K562 (cell line): Measurements from ENCODE around the gene TSPAN32. TPM values are rescaled to one million over a fixed set of nuclear protein-coding genes. Genes with fewer than 3 reads are reported as not detected.

Experiments
- ATAC-seq: fragments of 200-7000 bp; cut with Tn5 transposase; 3 replicates; pipeline ENCODE4 v1.9.1; 2020; ENCODE audit warnings: moderate library complexity
- BruUV-seq: library from RNA; stranded (reverse); fragments of 400-500 nt; replicated peaks from 2 replicates; lab custom pipeline; 2021; lab: Mats Ljungman, UMichigan
- CTCF ChIA-PET: fragments of 300-600 bp; formaldehyde crosslinking; extraction: SDS; loops from one replicate; lab custom pipeline; 2021; ENCODE audit warnings: low intra/inter-chr PET ratio; lab: Yijun Ruan, JAX
- POLR2A ChIA-PET: fragments of 300-600, 350-650 bp; sonication (Branson Sonifier 250); formaldehyde crosslinking; extraction: SDS; loops from one replicate; lab custom pipeline; 2021; ENCODE audit warnings: antibody characterized with exemption, inconsistent platforms; lab: Yijun Ruan, JAX
- DNase-seq, 4 experiments: peaks; one replicate each; pipeline versions ENCODE4 v3.0.0 to v3.0.0-alpha.2; 2011 to 2018; ENCODE audit warnings: low spot score in 3 of 4, mixed read lengths in 3 of 4; ENCODE audit errors: extremely low read depth in 1 of 4
- FAIRE-seq: peaks from 2 replicates; lab custom pipeline; 2011; peaks lifted over from hg19 to GRCh38; lab: Jason Lieb, UNC
- H2AFZ ChIP-seq: 2 replicates; pipeline ENCODE4 v1.6.0; 2011; ENCODE audit warnings: low read depth, low read length, control low read depth, inconsistent platforms
- H3K27ac ChIP-seq: fragments of 200-600 bp; 3 replicates; pipeline ENCODE4 v1.8.0; 2011; ENCODE audit warnings: low read depth, mild to moderate bottlenecking, control low read depth, inconsistent platforms, low read length, moderate library complexity, mixed read lengths; ENCODE audit errors: extremely low read depth
- H3K27me3 ChIP-seq, 2 experiments: fragments of 300-600 bp in 1 of 2; 2 replicates in 1 of 2; 3 replicates in 1 of 2; pipeline versions ENCODE4 v1.6.0 to v1.8.0; 2011; ENCODE audit warnings: inconsistent platforms in 2 of 2, low read length in 2 of 2, mild to moderate bottlenecking in 1 of 2, mixed read lengths in 1 of 2, moderate library complexity in 1 of 2; ENCODE audit not compliant: control insufficient read depth in 2 of 2, insufficient read depth in 2 of 2
- H3K36me3 ChIP-seq: fragments of 300-600 bp; 3 replicates; pipeline ENCODE4 v1.8.0; 2011; ENCODE audit warnings: mild to moderate bottlenecking, low read length, inconsistent platforms; ENCODE audit not compliant: control insufficient read depth, insufficient read depth
- H3K4me1 ChIP-seq, 2 experiments: fragments of 200-600 bp in 1 of 2; replicated peaks in 1 of 2; 2 replicates in 1 of 2; 3 replicates in 1 of 2; pipeline versions ENCODE4 v1.5.1 to v1.8.0; 2011; ENCODE audit warnings: inconsistent platforms in 2 of 2, low read length in 2 of 2, mild to moderate bottlenecking in 1 of 2, mixed read lengths in 1 of 2, moderate library complexity in 1 of 2; ENCODE audit not compliant: control insufficient read depth in 2 of 2, insufficient read depth in 2 of 2
- H3K4me2 ChIP-seq: 2 replicates; pipeline ENCODE4 v1.6.1; 2011; ENCODE audit warnings: low read length, control low read depth, inconsistent platforms, mixed read lengths; ENCODE audit not compliant: insufficient read depth
- H3K4me3 ChIP-seq: fragments of 200-600 bp; sonication (generic), shearing (Covaris generic); 2 replicates; pipeline ENCODE4 v1.5.1; 2016; ENCODE audit warnings: control low read depth, inconsistent platforms
- H3K79me2 ChIP-seq: fragments of 200-600 bp; 3 replicates; pipeline ENCODE4 v1.8.0; 2011; ENCODE audit warnings: low read length, inconsistent platforms; ENCODE audit not compliant: control insufficient read depth, insufficient read depth
- H3K9ac ChIP-seq, 2 experiments: 2 replicates each; pipeline versions ENCODE4 v1.6.0 to v1.6.1; 2011; ENCODE audit warnings: low read depth in 2 of 2, low read length in 2 of 2, control low read depth in 1 of 2, inconsistent platforms in 1 of 2, mild to moderate bottlenecking in 1 of 2, mixed read lengths in 1 of 2; ENCODE audit not compliant: insufficient read depth in 1 of 2
- H3K9me1 ChIP-seq: one replicate; pipeline ENCODE4 v1.6.0; 2011; ENCODE audit warnings: inconsistent platforms, mild to moderate bottlenecking, low read length, moderate library complexity; ENCODE audit not compliant: control insufficient read depth, insufficient read depth
- H3K9me3 ChIP-seq: replicated peaks from 2 replicates; pipeline ENCODE4 v1.5.1; 2011; ENCODE audit warnings: low read depth, low read length, inconsistent platforms; ENCODE audit not compliant: control insufficient read depth, insufficient read depth
- H4K20me1 ChIP-seq: replicated peaks from 2 replicates; pipeline ENCODE4 v1.6.1; 2011; ENCODE audit warnings: low read length, inconsistent platforms, mixed read lengths; ENCODE audit not compliant: control insufficient read depth, insufficient read depth
- CBX5 ChIP-seq: IDR thresholded peaks from 2 replicates; pipeline ENCODE4 v1.6.1; 2014; ENCODE audit warnings: low read depth, borderline replicate concordance
- CEBPB ChIP-seq: fragments of 450-650 bp; IDR thresholded peaks from 2 replicates; pipeline ENCODE4 v1.6.1; 2016; ENCODE audit warnings: missing genetic modification characterization, missing compliant biosample characterization
- EWSR1 ChIP-seq: fragments of 450-650 bp; IDR thresholded peaks from 2 replicates; pipeline ENCODE4 v1.6.1; 2018; ENCODE audit warnings: borderline replicate concordance, mild to moderate bottlenecking, low read depth, moderate library complexity; ENCODE audit not compliant: partially characterized antibody
- HDAC2 ChIP-seq: fragments of 450-650 bp; IDR thresholded peaks from 2 replicates; pipeline ENCODE4 v1.6.1; 2016; ENCODE audit warnings: mild to moderate bottlenecking
- LEF1 ChIP-seq: fragments of 450-650 bp; IDR thresholded peaks from 2 replicates; pipeline ENCODE4 v1.6.1; 2016; ENCODE audit warnings: mild to moderate bottlenecking
- SNIP1 ChIP-seq: fragments of 450-650 bp; IDR thresholded peaks from 2 replicates; pipeline ENCODE4 v1.7.1; 2017; ENCODE audit warnings: low read depth, mild to moderate bottlenecking
- TAF7 ChIP-seq: fragments of 450-650 bp; IDR thresholded peaks from 2 replicates; pipeline ENCODE4 v1.6.1; 2016; ENCODE audit warnings: missing genetic modification characterization, missing compliant biosample characterization
- U2AF2 ChIP-seq: fragments of 200-400 bp; formaldehyde crosslinking; optimal IDR thresholded peaks from 2 replicates; pipeline ENCODE3; 2017; ENCODE audit warnings: low read depth, mild to moderate bottlenecking, low read length
- ZNF175 ChIP-seq: fragments of 200-800 bp; sonication (Bioruptor generic); IDR thresholded peaks from 2 replicates; pipeline ENCODE4 v1.6.1; 2016; ENCODE audit warnings: low read depth, mild to moderate bottlenecking, missing genetic modification characterization, missing compliant biosample characterization
- WGBS: fragments of 100-300 bp; shearing (Covaris generic); methylation state at CpG from one replicate; pipeline ENCODE4 v1.1.6; 2016; ENCODE audit warnings: low coverage, mixed read lengths; ENCODE audit not compliant: insufficient coverage; ENCODE audit errors: missing lambda C conversion rate; 5-methylcytosine and 5-hydroxymethylcytosine counted together
- in situ Hi-C: fragments of 300-500 bp; cut with MboI; formaldehyde crosslinking; loops from 4 replicates; pipeline ENCODE4 v1.15.0; 2018; ENCODE audit warnings: inconsistent platforms, mixed read lengths
- intact Hi-C: fragments of 100-400 bp; cut with micrococcal nuclease; formaldehyde crosslinking; loops from 2 replicates; pipeline ENCODE4 v1.14.2; 2022
- polyA plus RNA-seq, 8 experiments: library from polyadenylated mRNA; depleted of rRNA in 4 of 8; stranded (reverse) in 5 of 8; unstranded in 3 of 8; fragments of >200 nt; fragmentation: Nextera tagmentation in 2 of 8; fragmentation: Illumina TruSeq in 1 of 8; extraction: Ambion mirVana in 2 of 8; extraction: Trizol in 1 of 8; gene quantifications; 2 replicates each; pipeline versions ENCODE4 v1.2.1 to v1.2.3, GENCODE V29; 2011 to 2014; ENCODE audit warnings: inconsistent platforms in 1 of 8, missing spikeins in 1 of 8
- total RNA-seq, 7 experiments: library from RNA; depleted of rRNA in 6 of 7; stranded (reverse); fragments of >200 nt in 6 of 7; fragmentation: Illumina TruSeq in 2 of 7; extraction: Trizol in 2 of 7; gene quantifications; 2 replicates each; pipeline versions ENCODE4 v1.2.1 to v1.2.3, GENCODE V29; 2011 to 2021; ENCODE audit warnings: low replicate concordance in 1 of 7

TSPAN32 gene
- total and polyA plus RNA-seq, 9 of the 15 experiments (the other 6 are each of a cell fraction or from before 2014, with no cell fraction given) = 0.21 to 7.3 (median 2.6) TPM

- peak overlapping the region in 1 of 2 experiments; percentile 52; a peak in 2 of 4 replicates for H3K9ac ChIP-seq
- H3K4me2 ChIP-seq = no peak overlapping the region
- no peaks in the 10 kb centered on the region for H3K79me2 ChIP-seq
- peaks cover 0 to 33% of the 10 kb centered on the region in 2 experiments; a peak in 2 of 5 replicates for H3K27me3 ChIP-seq
- BruUV-seq = no TSS peak
- CTCF ChIA-PET = no interaction called here
- no peak overlapping the region for H3K27ac ChIP-seq
- H4K20me1 ChIP-seq = no peaks in the 10 kb centered on the region
- H3K4me1 ChIP-seq = peaks cover 17 to 28% of the 10 kb centered on the region in 2 experiments
- no peaks in the 10 kb centered on the region for H3K9me3 ChIP-seq
- in situ Hi-C loops = no loop called here
- H3K9me1 ChIP-seq = no peaks in the 10 kb centered on the region
- intact Hi-C loops = no loop called here
- TF ChIP-seq HDAC2 (no peak), U2AF2 (no peak), LEF1 (no peak), EWSR1 (no peak), SNIP1 (no peak), CEBPB (tag) (no peak), ZNF175 (CRISPR knock-in tag) (no peak), CBX5 (no peak), TAF7 (tag) (no peak)
- H2AFZ ChIP-seq = peak overlapping the region; percentile 8; the same call in 1 of the 2 replicates
- no peaks in the 10 kb centered on the region for H3K36me3 ChIP-seq
- POLR2A ChIA-PET = interaction anchor here (0.6 to 1.1 kb wide), 2 partner anchors 13 to 852 kb away, joined by 3 read pairs; no protein-coding TSS in a partner anchor
- ATAC-seq = no peak
- H3K4me3 ChIP-seq = no peak overlapping the region
- FAIRE-seq = no peak
- WGBS = 10% methylated on average over 10 of the region's 10 CpGs
- DNase-seq = no peak
These were observed 11.4 kb upstream of the TSPAN32 start for GRCh38 chr11:2290351-2290841.
